ENCODE data around the gene STK17B.
A peak's percentile ranks its signal among the peaks of the same experiment; 100 is the strongest.
"Not testable (repeated sequence)": the region's sequence is repeated elsewhere in the genome, so short reads cannot be mapped to it uniquely, and the experiment has no call there.

STK17B gene

DNA sequence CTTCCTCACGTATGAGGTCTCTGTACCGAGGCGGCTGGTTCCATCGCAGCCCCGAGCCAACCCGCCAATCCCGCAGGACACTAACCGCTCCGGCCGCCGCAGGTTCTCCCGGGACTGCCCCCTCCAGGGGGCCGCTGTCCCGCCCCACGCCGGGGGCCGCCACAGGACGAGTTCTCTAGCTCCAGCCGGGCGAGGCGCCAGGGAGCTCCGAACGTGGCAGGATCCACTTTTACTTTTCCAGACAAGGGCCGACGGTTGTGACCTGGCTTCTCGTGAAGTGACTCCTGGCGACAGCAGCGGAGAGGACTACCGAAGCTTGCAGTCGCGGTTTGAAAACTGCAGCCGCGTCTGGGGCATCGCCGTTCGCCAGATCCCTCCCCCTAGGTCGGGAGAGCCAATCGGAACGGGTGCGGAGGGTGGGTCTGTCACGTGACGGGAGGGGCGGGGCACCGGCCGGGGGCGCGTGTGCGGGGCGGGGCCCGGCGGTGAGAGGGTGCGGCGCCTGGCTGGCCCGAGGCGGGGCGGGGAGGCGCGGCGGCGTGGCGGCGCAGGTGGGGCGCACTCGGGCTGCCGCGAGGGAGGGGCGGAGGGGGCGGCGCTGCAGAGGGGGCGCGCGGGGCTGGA, at the start of gene STK17B:
STK17B (minus strand) TSS at position 331 of the 624 bp plus-strand sequence. CDS start 8,195 bp downstream, outside the sequence.
- peak; percentile 93 for DNase-seq

GRCh38 chr2:196220671-196221070, 49.3 kb upstream of the STK17B start:
- DNase-seq: no peak

- DNase-seq: no peak
Measured at GRCh38 chr2:196219671-196220070, 48.3 kb upstream of the STK17B start.

DNA sequence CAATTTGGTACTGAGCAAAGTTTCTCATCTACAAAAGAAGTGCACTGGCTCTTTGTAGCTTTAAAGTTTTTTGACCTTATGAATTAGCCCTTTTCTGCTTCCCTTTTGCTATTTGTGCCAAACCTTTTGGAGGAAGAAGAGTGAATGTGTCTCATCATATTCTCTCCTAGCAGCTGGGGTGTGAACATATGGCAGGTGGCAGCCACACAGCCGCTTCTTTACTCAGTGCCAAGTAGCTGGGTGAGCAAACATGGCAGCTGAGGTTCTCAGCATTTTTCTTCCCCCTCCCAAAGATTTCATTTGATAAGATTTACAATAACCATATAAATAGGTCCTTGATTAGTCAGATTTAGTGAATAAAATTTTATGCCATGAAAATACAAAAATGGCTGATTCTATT, 46.7 kb upstream of the STK17B start:
- no peak for DNase-seq

DNA sequence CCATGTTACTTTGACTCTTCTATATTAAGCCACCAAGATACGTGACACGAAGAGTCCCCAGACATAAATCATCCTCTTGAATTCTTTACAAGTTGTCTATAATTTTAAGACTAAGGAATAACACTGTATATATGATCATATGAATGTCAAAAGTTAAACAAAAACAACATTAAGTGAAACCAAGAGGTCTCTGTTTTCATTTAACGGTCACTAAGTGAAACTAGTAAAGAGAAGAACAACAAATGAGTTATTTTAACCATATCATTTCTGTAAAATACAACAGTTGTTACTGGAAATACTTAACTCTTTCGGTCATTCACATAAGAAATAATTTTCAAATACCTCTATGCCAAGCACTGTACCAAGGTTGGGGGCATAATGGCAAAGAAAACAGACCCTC, 45.7 kb upstream of the STK17B start:
- no peak for DNase-seq

GRCh38 chr2:196215376-196215775, 44.0 kb upstream of the STK17B start:
- no peak for DNase-seq

DNA sequence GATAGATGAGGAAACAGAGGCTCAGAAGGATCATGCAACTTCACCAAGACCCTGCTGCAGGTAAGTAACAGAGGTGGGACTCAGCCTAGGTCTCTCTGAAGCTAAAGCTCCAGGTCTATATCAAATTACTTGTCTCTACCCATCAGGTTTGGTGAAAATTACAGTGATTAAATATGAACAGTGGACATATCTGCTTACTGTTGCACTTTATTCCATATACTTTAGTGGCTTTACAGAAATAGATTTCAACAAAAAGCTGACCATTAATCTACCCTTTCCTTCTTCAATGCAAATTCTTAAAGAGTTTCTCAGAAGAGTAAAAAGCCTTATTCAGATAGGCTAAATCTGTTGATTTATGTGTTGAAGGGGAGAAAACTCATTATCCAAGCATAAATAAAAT, 42.8 kb upstream of the STK17B start:
- DNase-seq: no peak

GRCh38 chr2:196213252-196213980, 42.0 kb upstream of the STK17B start:
- DNase-seq: no peak

DNA sequence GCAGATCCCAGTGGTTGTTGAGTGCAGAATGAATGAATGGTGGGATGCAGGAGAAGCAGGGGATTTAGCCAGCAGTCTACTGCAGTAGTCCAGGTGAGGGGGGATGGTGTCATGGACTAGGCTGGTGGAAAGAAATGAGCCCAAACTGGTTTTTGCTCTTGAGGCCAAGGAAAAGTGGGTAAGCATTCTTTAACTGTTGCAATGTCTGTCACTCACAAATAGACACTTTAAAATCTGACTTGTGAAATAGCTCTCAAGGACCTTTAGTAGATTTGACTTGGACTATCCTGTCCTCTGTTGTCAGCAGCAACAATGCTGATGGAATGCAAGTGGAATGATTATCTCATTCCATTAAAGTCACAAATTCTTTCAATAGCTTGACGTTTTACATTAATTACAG, 37.5 kb upstream of the STK17B start:
- no peak for DNase-seq

DNA sequence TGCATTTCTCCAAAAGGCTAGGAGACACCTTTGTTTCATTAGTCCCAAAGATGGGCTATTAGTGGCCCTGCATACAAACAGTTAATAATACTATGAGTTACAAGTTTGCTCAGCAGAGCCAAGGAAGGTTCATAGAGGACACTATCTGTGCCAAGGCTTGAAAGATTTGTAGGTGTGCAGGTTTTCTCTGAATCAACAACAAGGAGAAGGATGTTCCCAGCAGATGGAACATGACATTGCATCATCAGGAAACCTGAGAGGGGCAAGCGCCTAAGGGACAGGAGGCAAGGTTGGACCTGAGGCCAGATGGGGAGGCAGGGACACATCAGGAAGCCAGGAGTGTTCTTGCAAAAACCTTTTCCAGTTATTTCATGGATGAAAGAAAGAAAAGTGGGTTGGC, 35.4 kb upstream of the STK17B start:
- no peak for DNase-seq

DNA sequence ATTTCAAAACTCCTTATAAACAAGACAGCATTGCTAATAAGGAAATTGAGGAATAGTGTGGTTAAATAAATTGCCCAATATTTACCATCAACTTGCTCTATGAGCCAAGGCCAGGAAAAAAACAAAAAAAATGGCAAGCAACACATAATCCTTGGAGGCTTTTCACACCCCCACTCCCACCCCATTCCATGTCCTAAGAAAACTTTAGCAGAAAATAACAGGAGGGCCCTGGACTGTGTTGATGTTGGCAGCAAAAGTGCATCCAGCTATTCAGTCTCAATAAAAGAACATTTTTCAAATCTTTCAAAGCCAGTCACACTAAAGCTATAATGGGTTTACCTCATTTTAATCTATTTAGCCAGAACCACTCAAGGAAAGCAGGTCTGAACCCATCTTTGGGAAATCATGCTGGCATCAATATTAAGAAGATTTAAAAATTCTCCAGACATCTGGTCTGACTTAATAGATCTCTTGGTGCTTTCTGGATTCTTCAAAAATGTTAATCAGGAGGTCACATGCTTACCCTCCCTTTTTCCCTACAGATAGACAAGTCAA, 34.6 kb upstream of the STK17B start:
- DNase-seq: no peak

DNA sequence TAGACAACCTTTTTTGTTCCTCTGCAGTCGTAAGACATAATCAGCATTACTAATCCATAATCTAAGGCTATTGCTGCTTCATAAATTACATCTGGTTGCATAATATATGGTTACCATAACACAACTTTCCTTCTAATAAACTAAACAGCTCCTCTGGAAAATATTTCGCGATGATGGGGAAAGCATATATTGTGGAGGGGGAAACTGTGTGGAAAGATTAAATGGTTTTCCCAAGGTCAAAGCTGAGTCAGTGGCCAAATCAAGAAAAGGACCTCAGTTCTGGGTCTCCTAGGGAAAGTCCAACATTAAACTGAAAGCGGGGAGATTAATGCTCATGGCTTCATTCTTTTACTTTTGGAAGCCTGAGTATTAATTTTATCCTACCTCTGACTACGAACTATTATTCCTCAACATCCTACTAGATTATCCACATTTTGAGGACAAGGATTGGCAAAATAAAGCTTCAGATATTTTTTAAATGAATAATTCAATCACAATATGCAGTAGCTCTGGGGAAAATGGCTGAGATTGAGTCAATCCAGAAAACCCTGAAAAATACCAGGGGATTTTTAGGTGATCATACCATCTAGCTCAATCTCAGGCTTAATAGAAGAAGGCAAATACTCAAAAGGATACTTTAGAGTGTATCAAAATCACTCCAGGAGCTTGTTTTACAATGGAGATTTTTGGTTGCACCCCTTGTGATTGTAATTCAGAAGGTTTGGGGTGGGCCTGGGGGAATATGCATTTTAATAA, 33.8 kb upstream of the STK17B start:
- no peak for DNase-seq

- DNase-seq: no peak
Measured at GRCh38 chr2:196201229-196202009, 30.0 kb upstream of the STK17B start.

- no peak for DNase-seq
Measured at GRCh38 chr2:196200557-196200956, 29.2 kb upstream of the STK17B start.

- no peak for DNase-seq
Measured at GRCh38 chr2:196195758-196196157, 24.4 kb upstream of the STK17B start.

GRCh38 chr2:196195302-196195701, 23.9 kb upstream of the STK17B start:
- DNase-seq: no peak

- DNase-seq: no peak
Measured at GRCh38 chr2:196191541-196191940, 20.2 kb upstream of the STK17B start.

DNA sequence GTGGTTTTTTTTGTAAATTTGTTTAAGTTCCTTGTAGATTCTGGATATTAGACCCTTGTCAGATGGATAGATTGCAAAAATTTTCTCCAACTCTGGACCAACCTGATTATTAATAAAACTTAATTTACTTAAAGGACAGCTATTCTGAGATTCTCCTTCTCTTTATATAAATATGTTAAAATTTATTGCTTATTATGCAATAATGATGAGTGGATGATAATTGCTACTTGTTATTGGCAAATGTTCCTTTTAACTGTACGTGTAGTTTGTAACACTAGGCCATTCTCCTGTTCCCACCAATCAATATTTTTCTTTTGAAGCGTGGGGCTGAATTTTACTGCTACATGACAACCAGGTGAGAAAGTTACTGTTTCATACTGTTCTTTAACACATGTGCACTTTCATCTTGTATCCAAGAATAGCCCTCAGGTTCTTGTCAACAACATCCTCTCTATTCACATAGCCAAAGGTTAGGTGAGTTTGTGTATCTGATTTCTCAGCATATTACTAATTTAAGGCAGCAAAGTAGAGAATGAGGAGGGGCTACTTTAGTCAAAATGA, 16.6 kb upstream of the STK17B start:
- no peak for DNase-seq

GRCh38 chr2:196187175-196187700, 15.9 kb upstream of the STK17B start:
- DNase-seq: not testable (repeated sequence)

DNA sequence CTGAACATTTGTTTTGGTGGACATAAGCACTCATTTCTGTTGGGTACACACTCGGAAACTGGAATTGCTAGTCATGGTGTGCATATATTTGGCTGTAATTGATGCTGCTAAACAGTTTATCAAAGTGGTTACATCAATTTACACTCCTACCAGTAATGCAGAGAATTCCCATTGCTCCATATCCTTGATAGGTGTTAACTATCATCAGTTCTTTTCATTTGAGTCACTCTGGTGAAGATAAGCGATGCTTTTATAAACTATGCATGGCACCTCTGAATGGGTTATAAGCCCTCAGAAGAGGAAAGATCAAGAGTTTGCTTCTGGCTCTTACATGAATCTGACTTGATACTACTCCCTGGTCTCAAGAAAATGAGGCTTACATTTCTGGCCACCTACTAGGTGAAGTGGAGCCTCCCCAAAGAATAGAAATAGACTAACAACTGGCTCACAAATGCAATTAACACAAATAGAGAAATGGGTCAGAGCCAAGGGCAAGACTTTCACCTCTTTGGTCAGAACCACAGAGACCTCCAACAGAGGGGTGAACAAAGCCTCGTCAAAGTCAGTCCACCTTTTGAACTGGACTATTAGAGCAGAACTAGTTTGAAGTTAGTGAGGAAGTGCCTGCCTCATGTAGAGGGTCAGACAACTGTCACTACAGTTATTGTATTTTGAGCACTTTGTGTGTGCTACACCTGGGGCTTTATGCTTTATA, 15.0 kb upstream of the STK17B start:
- no peak for DNase-seq

DNA sequence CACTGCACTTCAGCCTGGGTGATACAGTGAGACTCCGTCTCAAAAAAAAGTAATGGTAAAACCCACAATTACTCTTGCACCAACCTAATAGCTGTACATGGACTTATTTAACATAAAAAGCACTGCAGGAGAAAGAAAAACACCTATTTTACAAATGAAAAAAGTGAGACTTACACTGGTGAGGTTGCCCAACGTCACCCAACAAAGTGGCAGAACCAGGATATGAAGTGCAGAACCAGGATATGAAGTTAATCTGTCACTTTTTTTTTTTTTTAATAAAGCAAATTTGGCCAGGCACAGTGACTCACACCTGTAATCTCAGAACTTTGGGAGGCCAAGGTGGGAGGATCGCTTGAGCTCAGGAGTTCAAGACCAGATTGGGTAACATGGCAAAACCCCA, 13.5 kb upstream of the STK17B start:
- no peak for DNase-seq

Data from NCI-H1436 (cell line).